Testis (tissue), 2 donors: ENCODE data around the gene KIF16B.
A peak's percentile ranks its signal among the peaks of the same experiment; 100 is the strongest.

Source experiments
- POLR2A ChIP-seq: fragments of 450-650 bp; IDR thresholded peaks from one replicate; pipeline ENCODE4 v1.6.1; 2017; ENCODE audit warnings: antibody characterized with exemption, mild to moderate bottlenecking, moderate library complexity
- TF ChIP-seq, protein P1 (sequence below), 3 experiments: fragments of 450-650 bp in 2 of 3; fragments of 200-600 bp in 1 of 3; sonication (generic) in 1 of 3; IDR thresholded peaks; one replicate each; pipeline ENCODE4 v1.5.1; 2016 to 2019; ENCODE audit warnings: antibody characterized with exemption in 3 of 3, mild to moderate bottlenecking in 2 of 3, moderate library complexity in 1 of 3

DNA sequence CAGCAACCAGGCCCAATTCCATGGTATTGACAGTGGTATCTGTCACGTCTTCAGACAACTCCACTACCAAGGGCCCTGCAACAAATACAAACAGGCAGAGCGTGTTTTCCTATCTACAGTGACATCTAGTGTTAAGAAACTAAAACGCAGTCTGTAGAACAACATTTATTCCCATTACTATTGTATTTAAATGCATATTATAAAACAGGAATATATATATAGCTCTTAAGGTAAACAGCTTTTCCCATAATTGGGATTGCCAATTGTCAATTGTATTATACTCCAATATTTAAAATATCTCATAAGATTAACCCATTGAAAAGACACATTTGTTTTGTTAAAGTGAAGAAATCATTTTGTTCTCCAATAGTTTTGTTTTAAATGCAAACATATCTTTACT is 97.2 kb downstream of the KIF16B start:
- TF ChIP-seq, protein P1, sequence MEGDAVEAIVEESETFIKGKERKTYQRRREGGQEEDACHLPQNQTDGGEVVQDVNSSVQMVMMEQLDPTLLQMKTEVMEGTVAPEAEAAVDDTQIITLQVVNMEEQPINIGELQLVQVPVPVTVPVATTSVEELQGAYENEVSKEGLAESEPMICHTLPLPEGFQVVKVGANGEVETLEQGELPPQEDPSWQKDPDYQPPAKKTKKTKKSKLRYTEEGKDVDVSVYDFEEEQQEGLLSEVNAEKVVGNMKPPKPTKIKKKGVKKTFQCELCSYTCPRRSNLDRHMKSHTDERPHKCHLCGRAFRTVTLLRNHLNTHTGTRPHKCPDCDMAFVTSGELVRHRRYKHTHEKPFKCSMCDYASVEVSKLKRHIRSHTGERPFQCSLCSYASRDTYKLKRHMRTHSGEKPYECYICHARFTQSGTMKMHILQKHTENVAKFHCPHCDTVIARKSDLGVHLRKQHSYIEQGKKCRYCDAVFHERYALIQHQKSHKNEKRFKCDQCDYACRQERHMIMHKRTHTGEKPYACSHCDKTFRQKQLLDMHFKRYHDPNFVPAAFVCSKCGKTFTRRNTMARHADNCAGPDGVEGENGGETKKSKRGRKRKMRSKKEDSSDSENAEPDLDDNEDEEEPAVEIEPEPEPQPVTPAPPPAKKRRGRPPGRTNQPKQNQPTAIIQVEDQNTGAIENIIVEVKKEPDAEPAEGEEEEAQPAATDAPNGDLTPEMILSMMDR (IDR thresholded peaks at IDR 0.05) = peak; percentile 34 to 62 (median 45)
- no peak for TF ChIP-seq POLR2A
